Activated B cell treated with CpG ODN at 0.5 μM for 24 hours (primary cell): ENCODE measurements around the gene TBCC. TPM values are rescaled to one million over a fixed set of nuclear protein-coding genes. Genes with fewer than 3 reads are reported as not detected.

ENCODE experiments used
- ATAC-seq: fragments of 200-7000 bp; cut with Tn5 transposase; one replicate; pipeline ENCODE4 v1.10.0; 2021; ENCODE audit warnings: low read depth, mild to moderate bottlenecking, moderate library complexity
- CTCF ChIA-PET: fragments of 350-600 bp; sonication (Branson Sonifier 250); formaldehyde crosslinking; loops from one replicate; lab custom pipeline; 2021; ENCODE audit warnings: antibody characterized with exemption; lab: Charles Lee
- POLR2A ChIA-PET: fragments of 350-600 bp; sonication (Branson Sonifier 250); formaldehyde crosslinking; loops from one replicate; lab custom pipeline; 2021; ENCODE audit warnings: antibody characterized with exemption; lab: Charles Lee
- DNase-seq: peaks from one replicate; pipeline ENCODE4 v3.0.0; 2022
- H3K27ac Mint-ChIP-seq: one replicate; pipeline ENCODE4 v1.8.0; 2020; ENCODE audit warnings: mixed read lengths
- H3K27me3 Mint-ChIP-seq: one replicate; pipeline ENCODE4 v1.8.0; 2021; ENCODE audit warnings: mixed read lengths
- H3K36me3 Mint-ChIP-seq: one replicate; pipeline ENCODE4 v1.8.0; 2021; ENCODE audit warnings: low read depth, mixed read lengths
- H3K4me1 Mint-ChIP-seq: one replicate; pipeline ENCODE4 v1.8.0; 2021; ENCODE audit warnings: mixed read lengths
- H3K4me3 Mint-ChIP-seq: one replicate; pipeline ENCODE4 v1.8.0; 2020; ENCODE audit warnings: mild to moderate bottlenecking, mixed read lengths
- H3K9me3 Mint-ChIP-seq: one replicate; pipeline ENCODE4 v1.8.0; 2020; ENCODE audit warnings: mixed read lengths
- intact Hi-C: fragments of 100-400 bp; cut with micrococcal nuclease; formaldehyde crosslinking; loops from one replicate; pipeline ENCODE4 v1.15.1; 2024
- total RNA-seq: library from RNA; stranded (reverse); gene quantifications from 2 replicates; pipeline ENCODE4 v1.2.3, GENCODE V29; 2022
- TF ChIP-seq, protein P1 (sequence below): fragments of 200-600 bp; IDR thresholded peaks from one replicate; pipeline ENCODE4 v1.8.0; 2022; ENCODE audit warnings: antibody characterized with exemption, mild to moderate bottlenecking

Gene TBCC
- total RNA-seq, 1 donor from 2014 or later: 41.5 TPM

DNA sequence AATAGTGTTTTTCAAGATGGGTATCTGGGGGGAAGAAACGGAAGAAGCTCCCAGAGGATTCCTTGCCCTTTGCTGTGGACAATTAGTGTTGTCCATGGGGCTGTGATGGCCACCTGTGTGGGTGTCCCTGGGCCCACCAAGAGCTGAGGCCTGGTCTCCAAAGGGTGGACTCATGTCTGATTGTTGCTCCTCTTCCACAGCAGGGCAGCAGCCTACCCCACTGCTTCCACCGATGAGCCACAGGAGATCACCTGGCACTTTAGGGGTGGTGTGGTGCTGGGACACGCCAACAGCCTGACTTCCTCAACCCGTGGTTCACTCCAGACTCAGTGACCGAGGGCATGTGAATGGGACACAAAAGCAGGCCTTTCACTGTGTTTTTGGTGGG lies 48.6 kb downstream of the TBCC start:
- TF ChIP-seq, protein P1, sequence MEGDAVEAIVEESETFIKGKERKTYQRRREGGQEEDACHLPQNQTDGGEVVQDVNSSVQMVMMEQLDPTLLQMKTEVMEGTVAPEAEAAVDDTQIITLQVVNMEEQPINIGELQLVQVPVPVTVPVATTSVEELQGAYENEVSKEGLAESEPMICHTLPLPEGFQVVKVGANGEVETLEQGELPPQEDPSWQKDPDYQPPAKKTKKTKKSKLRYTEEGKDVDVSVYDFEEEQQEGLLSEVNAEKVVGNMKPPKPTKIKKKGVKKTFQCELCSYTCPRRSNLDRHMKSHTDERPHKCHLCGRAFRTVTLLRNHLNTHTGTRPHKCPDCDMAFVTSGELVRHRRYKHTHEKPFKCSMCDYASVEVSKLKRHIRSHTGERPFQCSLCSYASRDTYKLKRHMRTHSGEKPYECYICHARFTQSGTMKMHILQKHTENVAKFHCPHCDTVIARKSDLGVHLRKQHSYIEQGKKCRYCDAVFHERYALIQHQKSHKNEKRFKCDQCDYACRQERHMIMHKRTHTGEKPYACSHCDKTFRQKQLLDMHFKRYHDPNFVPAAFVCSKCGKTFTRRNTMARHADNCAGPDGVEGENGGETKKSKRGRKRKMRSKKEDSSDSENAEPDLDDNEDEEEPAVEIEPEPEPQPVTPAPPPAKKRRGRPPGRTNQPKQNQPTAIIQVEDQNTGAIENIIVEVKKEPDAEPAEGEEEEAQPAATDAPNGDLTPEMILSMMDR: no peak

DNA sequence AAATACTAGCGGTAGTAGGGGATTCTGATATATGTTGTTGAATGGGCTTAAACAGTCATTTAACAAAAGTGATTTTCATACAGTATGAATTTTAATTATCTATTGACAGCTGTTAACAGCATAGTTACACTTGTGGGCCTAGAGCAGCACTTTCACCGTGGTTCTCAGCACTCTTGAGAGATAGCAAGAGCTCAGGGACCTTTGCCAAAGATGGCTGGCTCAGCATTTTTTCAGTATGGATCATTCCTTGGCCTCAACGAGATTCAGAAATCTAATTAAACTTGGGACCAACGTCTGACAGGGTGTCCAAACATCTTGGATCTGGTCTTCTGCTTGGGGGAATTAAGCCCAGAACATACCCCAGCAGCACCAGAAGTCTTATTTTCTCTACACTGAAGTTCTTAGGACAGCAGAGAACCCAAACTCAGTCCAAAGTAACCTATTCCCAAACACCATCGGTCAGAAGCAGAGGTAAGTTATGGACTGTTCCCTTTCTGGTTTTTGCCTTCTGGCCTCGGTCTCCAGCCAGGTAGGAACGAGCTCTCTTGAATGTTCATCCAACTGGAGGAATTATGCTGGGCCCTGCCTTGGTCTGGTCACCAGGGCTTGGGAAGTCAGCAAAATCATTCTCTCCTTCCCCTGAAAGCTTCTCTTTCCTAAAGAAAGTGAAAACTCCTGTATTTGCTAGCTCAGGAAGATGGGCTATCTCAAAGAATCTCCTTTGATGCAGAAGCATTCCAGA lies 49.2 kb downstream of the TBCC start:
- peaks cover 31% of the 10 kb centered on the region for H3K36me3 Mint-ChIP-seq
- TF ChIP-seq, protein P1: no peak
- H3K9me3 Mint-ChIP-seq: no peaks in the 10 kb centered on the region
- ATAC-seq (no peak), DNase-seq (no peak)
- intact Hi-C loops: no loop called here
- H3K4me3 Mint-ChIP-seq: no peak overlapping the region
- H3K27me3 Mint-ChIP-seq: no peaks in the 10 kb centered on the region
- POLR2A ChIA-PET: interaction anchor here (0.7 kb wide), 1 partner anchor 24 kb away, joined by 3 read pairs; no protein-coding TSS in a partner anchor
- H3K4me1 Mint-ChIP-seq: peaks cover 15% of the 10 kb centered on the region
- H3K27ac Mint-ChIP-seq: no peak overlapping the region
- CTCF ChIA-PET: interaction anchor here (2.0 kb wide), 1 partner anchor 30 kb away, joined by 5 read pairs; no protein-coding TSS in a partner anchor

More for the DNA sequence above, 48.6 kb downstream of the TBCC start:
- Mint-ChIP-seq H3K27me3 (no peaks in the 10 kb centered on the region), H3K27ac (no peak overlapping the region), H3K4me1 (peaks cover 15% of the 10 kb centered on the region), H3K9me3 (no peaks in the 10 kb centered on the region), H3K36me3 (peaks cover 27% of the 10 kb centered on the region), H3K4me3 (no peak overlapping the region)
- ChIA-PET POLR2A (interaction anchor here (0.7 kb wide), 1 partner anchor 25 kb away, joined by 3 read pairs; no protein-coding TSS in a partner anchor), CTCF (interaction anchor here (2.0 kb wide), 1 partner anchor 30 kb away, joined by 5 read pairs; no protein-coding TSS in a partner anchor)
- intact Hi-C loops: no loop called here
- no peak for ATAC-seq
- DNase-seq: no peak

DNA sequence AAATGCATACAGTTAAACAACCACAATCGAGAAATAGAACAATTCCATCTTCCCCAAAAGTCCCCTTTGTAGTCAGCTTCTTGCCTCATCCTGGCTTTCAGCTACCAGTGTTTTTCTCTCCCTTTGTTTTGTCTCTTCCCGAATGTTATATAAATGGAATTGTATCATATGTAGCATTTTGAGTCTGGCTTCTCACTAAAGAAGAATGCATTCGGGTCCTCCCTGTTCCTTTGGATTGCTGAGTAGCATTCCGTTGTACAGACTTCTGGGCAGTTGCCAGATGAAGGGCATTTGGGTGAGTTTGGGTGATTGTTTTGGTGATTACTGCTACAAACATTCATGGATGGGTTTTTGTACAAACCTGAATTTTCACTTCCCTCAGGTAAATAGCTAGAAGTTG lies 51.3 kb downstream of the TBCC start:
- POLR2A ChIA-PET: interaction anchor here (0.6 to 0.9 kb wide), 2 partner anchors 98 to 185 kb away, joined by 4 read pairs; partner anchors contain the start of gene RPL7L1
- H3K4me3 Mint-ChIP-seq: no peak overlapping the region
- intact Hi-C loops: loop anchor here (5.0 kb wide), 1 partner anchor 33 kb away; no protein-coding TSS in a partner anchor

More for the DNA sequence above, 51.3 kb downstream of the TBCC start:
- ATAC-seq: no peak
- no peaks in the 10 kb centered on the region for H3K9me3 Mint-ChIP-seq
- CTCF ChIA-PET: interaction anchor here (0.6 to 1.2 kb wide), 2 partner anchors 33 to 198 kb away, joined by 3 to 4 read pairs; no protein-coding TSS in a partner anchor
- H3K4me1 Mint-ChIP-seq: peaks cover 15% of the 10 kb centered on the region
- peaks cover 51% of the 10 kb centered on the region for H3K36me3 Mint-ChIP-seq
- no peaks in the 10 kb centered on the region for H3K27me3 Mint-ChIP-seq
- TF ChIP-seq, protein P1: no peak
- no peak for DNase-seq
- peak overlapping the region; percentile 81 for H3K27ac Mint-ChIP-seq

Other genes starting within 250 kb of the TBCC start
- gene UBR2, start 182.1 kb downstream of the TBCC start, total RNA-seq: 34.3 and 40.8 TPM in 2 replicates
- 0.07 TPM in 1 of 2 replicates, not detected in the other for gene PRPH2, start 23.5 kb downstream of the TBCC start, total RNA-seq
- 25.2 and 25.5 TPM in 2 replicates for gene BICRAL, start 35.9 kb upstream of the TBCC start, total RNA-seq
- 94.5 and 110 TPM in 2 replicates for gene RPL7L1, start 133.5 kb upstream of the TBCC start, total RNA-seq
- gene PTCRA, start 169.9 kb upstream of the TBCC start, total RNA-seq: not detected in 2 replicates
- gene CNPY3, start 183.4 kb upstream of the TBCC start, total RNA-seq: 120 and 121 TPM in 2 replicates
- 1.7 and 2.3 TPM in 2 replicates for gene GNMT, start 214.7 kb upstream of the TBCC start, total RNA-seq
- 11.8 and 13.2 TPM in 2 replicates for gene PEX6, start 233.1 kb upstream of the TBCC start, total RNA-seq
- gene PPP2R5D, start 238.5 kb upstream of the TBCC start, total RNA-seq: 26.7 and 26.8 TPM in 2 replicates